ENCODE data around the gene TCF4.

The TCF4 gene

DNA sequence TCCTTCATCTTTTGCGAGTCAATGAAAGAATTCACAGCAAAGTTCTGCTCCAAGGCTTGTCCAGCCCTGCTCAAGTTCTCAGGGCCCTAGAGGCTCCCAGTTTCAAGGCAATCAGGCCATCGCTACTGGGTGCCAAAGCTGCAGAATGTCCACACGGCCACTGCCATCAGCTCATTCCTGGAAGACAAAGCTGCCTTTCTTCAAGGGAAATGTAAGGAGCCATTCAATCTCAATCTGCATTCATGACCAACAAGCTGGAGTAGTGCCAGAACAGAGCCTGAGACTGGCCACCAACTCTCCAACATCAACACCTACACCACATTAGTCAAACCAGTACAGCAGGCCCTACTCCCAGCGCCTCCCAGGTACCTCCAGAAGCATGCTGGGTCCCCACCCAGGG, 202.2 kb downstream of the TCF4 start:
- DNase-seq (ENCODE audit: low read depth in 1 of 2, low spot score in 1 of 2): no peak
- no peak overlapping the region for H3K4me3 ChIP-seq (replicated peaks; ENCODE audit: insufficient read depth, low read length)
- TF ChIP-seq CTCF (IDR thresholded peaks at IDR 0.05; ENCODE audit: insufficient read depth, low read length): no peak
- TF ChIP-seq, protein P1, sequence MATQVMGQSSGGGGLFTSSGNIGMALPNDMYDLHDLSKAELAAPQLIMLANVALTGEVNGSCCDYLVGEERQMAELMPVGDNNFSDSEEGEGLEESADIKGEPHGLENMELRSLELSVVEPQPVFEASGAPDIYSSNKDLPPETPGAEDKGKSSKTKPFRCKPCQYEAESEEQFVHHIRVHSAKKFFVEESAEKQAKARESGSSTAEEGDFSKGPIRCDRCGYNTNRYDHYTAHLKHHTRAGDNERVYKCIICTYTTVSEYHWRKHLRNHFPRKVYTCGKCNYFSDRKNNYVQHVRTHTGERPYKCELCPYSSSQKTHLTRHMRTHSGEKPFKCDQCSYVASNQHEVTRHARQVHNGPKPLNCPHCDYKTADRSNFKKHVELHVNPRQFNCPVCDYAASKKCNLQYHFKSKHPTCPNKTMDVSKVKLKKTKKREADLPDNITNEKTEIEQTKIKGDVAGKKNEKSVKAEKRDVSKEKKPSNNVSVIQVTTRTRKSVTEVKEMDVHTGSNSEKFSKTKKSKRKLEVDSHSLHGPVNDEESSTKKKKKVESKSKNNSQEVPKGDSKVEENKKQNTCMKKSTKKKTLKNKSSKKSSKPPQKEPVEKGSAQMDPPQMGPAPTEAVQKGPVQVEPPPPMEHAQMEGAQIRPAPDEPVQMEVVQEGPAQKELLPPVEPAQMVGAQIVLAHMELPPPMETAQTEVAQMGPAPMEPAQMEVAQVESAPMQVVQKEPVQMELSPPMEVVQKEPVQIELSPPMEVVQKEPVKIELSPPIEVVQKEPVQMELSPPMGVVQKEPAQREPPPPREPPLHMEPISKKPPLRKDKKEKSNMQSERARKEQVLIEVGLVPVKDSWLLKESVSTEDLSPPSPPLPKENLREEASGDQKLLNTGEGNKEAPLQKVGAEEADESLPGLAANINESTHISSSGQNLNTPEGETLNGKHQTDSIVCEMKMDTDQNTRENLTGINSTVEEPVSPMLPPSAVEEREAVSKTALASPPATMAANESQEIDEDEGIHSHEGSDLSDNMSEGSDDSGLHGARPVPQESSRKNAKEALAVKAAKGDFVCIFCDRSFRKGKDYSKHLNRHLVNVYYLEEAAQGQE (IDR thresholded peaks at IDR 0.05; ENCODE audit: insufficient replicate concordance, low read depth): no peak
- no peak for TF ChIP-seq GABPA (IDR thresholded peaks at IDR 0.05; ENCODE audit: low read depth)
- no peak for TF ChIP-seq POLR2AphosphoS5 (IDR thresholded peaks at IDR 0.05; ENCODE audit: low read depth)
- no peak for TF ChIP-seq SPI1 (IDR thresholded peaks at IDR 0.05; ENCODE audit: borderline replicate concordance, low read depth)

DNA sequence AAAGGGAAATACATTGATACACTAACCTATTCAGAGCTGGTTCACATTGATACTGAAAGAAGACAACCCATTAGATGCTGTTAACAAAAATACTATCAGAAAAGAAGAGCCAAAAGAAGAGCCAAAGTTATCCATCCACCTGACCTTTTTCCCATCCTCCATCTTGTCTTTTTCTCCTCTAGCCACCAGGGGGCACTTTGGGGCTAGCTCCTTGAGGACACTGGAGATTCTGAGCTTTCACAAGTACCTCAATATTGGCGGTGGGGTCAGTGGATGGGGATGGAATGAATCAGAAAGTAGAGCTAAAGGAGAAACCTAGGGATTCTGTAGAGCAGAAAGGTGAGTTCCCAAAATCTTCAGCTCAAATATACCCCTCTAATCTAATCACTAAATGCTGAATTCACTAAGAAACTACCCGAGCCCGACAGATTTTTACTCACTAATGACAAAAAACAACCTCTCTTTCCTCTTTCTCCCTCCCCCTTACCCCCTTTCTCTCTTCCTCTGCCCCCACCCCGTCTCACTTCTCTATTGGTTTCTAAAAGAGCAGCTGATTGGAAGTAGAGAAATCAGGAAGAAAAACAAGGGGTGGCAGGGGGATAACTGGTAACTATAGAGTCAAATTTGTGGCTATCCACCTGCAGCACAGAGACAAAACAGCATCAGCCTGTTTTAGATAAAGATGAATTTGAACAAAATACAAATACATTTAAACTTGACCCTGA, 203.3 kb downstream of the TCF4 start:
- H3K4me3 ChIP-seq (replicated peaks; ENCODE audit: insufficient read depth, low read length): no peak overlapping the region
- peak; percentile 52 for TF ChIP-seq CTCF (IDR thresholded peaks at IDR 0.05; ENCODE audit: insufficient read depth, low read length)
- no peak for TF ChIP-seq POLR2AphosphoS5 (IDR thresholded peaks at IDR 0.05; ENCODE audit: low read depth)
- no peak for TF ChIP-seq SPI1 (IDR thresholded peaks at IDR 0.05; ENCODE audit: borderline replicate concordance, low read depth)
- TF ChIP-seq, protein P1 (IDR thresholded peaks at IDR 0.05; ENCODE audit: insufficient replicate concordance, low read depth): no peak
- TF ChIP-seq GABPA (IDR thresholded peaks at IDR 0.05; ENCODE audit: low read depth): no peak
- DNase-seq (ENCODE audit: low read depth in 1 of 2, low spot score in 1 of 2): peak; percentile 10 to 40
- H3K27me3 ChIP-seq (ENCODE audit: insufficient read depth, poor library complexity, severe bottlenecking): no peaks in the 10 kb centered on the region
- H3K27ac ChIP-seq (replicated peaks): no peak overlapping the region

More for the DNA sequence above, 202.2 kb downstream of the TCF4 start:
- Histone ChIP-seq H3K27me3 (ENCODE audit: insufficient read depth, poor library complexity, severe bottlenecking) (no peaks in the 10 kb centered on the region), H3K27ac (replicated peaks) (no peak overlapping the region)

DNA sequence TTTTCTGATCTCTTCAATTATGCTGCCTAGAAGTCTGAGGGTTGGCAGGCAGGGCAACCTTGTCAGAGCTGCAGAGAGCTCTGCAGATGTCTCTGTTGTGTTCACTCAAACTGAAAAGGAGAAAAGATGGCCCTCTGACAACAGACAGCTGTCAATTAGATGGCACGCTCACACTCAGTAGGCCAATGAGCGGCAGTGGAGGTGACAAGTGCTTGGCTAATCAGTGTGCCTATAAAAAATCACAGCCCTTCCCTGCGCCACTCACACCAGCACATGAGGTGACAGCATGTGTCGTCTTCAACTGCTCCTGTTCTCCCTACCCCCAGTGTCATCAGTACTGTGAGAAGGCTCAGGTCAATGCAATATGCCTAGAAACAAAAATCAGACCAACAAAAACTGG, 203.9 kb downstream of the TCF4 start:
- H3K27ac ChIP-seq (replicated peaks): no peak overlapping the region
- H3K4me3 ChIP-seq (replicated peaks; ENCODE audit: insufficient read depth, low read length): no peak overlapping the region
- no peaks in the 10 kb centered on the region for H3K27me3 ChIP-seq (ENCODE audit: insufficient read depth, poor library complexity, severe bottlenecking)
- no peak for DNase-seq (ENCODE audit: low read depth in 1 of 2, low spot score in 1 of 2)
- TF ChIP-seq, protein P1 (IDR thresholded peaks at IDR 0.05; ENCODE audit: insufficient replicate concordance, low read depth): no peak
- TF ChIP-seq CTCF (IDR thresholded peaks at IDR 0.05; ENCODE audit: insufficient read depth, low read length): no peak
- no peak for TF ChIP-seq SPI1 (IDR thresholded peaks at IDR 0.05; ENCODE audit: borderline replicate concordance, low read depth)
- TF ChIP-seq POLR2AphosphoS5 (IDR thresholded peaks at IDR 0.05; ENCODE audit: low read depth): no peak
- TF ChIP-seq GABPA (IDR thresholded peaks at IDR 0.05; ENCODE audit: low read depth): no peak

Measured in HL-60 (cell line).